GM13977 (cell line): ENCODE measurements around the gene ZNF714.

Source experiments
- DNase-seq: peaks from one replicate; pipeline ENCODE4 v3.0.0; 2012; ENCODE audit warnings: low spot score
- in situ Hi-C: fragments of 300-500 bp; cut with MboI; formaldehyde crosslinking; loops from one replicate; pipeline ENCODE4 v1.12.0; 2022; ENCODE audit warnings: low sequenced_read_pairs, low pct_unique_long_range_greater_than_20kb, mixed read lengths, inconsistent platforms; ENCODE audit not compliant: unreplicated experiment
- TF ChIP-seq, protein P1 (sequence below): IDR thresholded peaks from 2 replicates; pipeline ENCODE4 v1.5.1; 2012; ENCODE audit warnings: mild to moderate bottlenecking, control low read depth; ENCODE audit not compliant: insufficient read depth; ENCODE audit errors: extremely low read depth, missing control alignments

Gene ZNF714

DNA sequence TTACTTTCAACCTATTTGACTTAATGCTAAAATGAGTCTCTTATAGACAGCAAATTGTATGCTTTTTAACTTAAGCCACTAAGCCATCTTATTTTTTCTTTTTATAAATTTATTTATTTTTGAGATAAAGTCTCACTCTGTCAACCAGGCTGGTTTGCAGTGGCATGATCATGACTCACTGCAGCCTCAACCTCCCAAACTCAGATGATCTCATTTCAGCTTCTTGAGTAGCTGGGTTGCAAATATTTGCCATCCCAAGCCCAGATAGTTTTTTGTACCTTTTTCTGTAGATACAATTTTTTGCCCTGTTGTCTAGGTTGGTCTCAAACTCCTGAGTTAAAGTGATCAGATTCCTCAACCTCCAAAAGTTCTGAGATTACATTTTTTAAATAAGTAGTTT is 27.1 kb downstream of the ZNF714 start:
- in situ Hi-C loops, result no loop called here
- TF ChIP-seq, protein P1, sequence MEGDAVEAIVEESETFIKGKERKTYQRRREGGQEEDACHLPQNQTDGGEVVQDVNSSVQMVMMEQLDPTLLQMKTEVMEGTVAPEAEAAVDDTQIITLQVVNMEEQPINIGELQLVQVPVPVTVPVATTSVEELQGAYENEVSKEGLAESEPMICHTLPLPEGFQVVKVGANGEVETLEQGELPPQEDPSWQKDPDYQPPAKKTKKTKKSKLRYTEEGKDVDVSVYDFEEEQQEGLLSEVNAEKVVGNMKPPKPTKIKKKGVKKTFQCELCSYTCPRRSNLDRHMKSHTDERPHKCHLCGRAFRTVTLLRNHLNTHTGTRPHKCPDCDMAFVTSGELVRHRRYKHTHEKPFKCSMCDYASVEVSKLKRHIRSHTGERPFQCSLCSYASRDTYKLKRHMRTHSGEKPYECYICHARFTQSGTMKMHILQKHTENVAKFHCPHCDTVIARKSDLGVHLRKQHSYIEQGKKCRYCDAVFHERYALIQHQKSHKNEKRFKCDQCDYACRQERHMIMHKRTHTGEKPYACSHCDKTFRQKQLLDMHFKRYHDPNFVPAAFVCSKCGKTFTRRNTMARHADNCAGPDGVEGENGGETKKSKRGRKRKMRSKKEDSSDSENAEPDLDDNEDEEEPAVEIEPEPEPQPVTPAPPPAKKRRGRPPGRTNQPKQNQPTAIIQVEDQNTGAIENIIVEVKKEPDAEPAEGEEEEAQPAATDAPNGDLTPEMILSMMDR, result no peak

DNA sequence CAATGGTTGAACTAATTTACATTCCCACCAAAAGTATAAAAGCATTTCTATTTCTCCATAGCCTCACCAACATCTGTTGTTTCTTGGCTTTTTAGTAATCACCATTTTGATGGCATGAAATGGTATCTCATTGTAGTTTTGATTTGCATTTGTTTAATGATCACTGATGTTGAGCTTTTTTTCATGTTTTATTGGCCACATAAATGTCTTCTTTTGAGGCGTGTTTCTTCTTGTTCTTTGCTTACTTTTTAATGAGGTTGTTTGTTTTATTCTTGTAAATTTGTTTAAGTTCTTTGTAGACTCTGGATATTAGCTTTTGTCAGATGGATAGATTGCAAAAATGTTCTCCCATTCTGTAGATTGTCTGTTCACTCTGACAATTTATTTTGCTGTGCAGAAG is 28.2 kb downstream of the ZNF714 start:
- DNase-seq, result no peak
- in situ Hi-C loops, result no loop called here
- TF ChIP-seq, protein P1, result no peak

More for the DNA sequence above, 27.1 kb downstream of the ZNF714 start:
- DNase-seq, result no peak

DNA sequence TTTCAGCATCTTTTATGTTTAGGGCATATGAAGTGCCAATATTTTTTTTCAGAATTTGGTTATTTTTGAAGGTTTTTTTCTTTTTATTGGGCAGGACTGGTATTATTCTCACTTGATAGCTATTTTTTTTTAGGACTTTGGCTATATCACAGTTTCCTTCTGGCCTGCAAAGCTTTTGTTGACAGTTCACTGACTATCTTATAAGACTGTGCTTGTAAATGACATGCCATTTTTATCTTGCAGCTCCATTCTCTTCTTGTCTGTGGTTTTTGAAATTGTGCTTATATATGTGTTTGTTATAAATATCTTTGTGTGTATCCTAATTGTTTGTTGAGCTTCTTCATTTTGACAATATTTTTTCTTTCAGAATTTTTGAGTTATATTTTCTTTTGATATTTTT is 33.4 kb downstream of the ZNF714 start:
- TF ChIP-seq, protein P1, result no peak
- DNase-seq, result no peak
- in situ Hi-C loops, result no loop called here

DNA sequence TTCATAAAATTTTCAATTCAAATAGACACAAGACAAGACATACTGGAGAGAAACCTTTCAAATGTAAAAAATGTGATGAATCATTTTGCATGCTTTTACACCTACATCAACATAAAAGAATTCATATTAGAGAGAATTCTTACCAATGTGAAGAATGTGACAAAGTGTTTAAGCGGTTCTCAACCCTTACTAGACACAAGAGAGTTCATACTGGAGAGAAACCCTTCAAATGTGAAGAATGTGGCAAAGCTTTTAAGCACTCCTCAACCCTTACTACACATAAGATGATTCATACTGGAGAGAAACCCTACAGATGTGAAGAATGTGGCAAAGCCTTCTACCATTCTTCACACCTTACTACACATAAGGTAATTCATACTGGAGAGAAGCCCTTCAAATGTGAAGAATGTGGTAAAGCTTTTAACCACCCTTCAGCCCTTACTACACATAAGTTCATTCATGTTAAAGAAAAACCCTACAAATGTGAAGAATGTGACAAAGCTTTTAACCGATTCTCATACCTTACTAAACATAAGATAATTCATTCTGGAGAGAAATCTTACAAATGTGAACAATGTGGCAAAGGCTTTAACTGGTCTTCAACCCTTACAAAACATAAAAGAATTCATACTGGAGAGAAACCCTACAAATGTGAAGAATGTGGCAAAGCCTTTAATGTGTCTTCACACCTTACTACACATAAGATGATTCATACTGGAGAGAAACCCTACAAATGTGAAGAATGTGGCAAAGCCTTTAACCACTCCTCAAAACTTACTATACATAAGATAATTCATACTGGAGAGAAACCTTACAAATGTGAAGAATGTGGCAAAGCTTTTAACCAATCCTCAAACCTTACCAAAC is 35.3 kb downstream of the ZNF714 start:
- no peak for DNase-seq
- TF ChIP-seq, protein P1, result no peak
- in situ Hi-C loops, result no loop called here

DNA sequence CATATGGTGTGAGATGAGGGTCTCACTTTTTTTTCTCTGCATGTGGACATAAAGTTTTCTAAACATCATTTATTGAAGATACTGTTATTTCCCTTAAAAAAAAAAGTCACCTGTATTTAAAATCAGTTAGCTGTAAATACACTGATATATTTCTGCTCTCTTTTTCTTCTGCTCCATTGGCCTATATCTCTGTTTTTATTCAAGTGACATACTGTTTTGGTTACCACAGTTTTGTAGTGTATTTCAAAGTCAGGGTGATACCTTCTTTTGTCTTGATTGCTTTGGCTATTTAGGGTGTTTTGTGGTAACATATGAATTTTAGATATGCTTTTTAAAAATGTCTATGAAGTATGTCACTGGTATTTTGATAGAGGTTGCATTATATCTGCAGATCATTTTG is 44.1 kb downstream of the ZNF714 start:
- TF ChIP-seq, protein P1, result no peak
- in situ Hi-C loops, result no loop called here

DNA sequence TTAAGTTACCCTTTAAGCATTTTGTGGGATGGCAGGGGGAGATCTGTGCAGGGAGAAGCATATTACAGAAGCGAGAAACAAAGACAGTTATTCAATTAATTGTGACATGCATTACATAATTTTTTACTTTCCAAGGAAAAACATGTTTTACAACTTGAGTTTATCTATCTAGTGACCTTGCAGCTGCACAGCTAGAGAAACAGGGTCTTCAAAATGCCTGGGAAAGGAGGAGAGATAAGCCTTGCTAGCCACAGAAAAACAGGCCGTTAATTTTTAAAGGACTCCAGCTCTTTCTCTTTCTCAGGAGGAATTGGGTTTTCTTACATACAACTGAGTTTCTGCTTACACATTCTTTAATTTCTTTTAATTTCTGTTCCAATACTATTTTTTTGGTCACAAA is 45.0 kb downstream of the ZNF714 start:
- no peak for DNase-seq
- in situ Hi-C loops, result no loop called here
- TF ChIP-seq, protein P1, result no peak

More for the DNA sequence above, 44.1 kb downstream of the ZNF714 start:
- no peak for DNase-seq

DNA sequence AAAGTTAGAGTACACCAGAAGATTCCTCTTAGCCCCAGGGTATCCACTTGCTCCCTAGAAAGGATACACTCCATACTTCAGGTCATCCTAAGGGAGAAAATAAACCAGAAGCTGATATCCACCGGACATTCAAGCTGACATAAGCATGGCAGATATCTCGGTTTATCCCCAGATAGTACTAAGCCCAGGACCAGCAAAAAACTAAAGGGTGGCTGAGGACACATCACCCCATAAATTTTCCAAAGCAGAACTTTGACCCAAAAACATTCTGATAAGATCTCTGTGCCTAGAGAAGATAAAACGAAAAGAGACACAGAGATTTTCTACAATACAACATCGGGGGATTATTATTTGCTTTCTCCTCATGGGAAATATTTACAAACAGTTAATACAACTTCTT is 45.9 kb downstream of the ZNF714 start:
- no peak for DNase-seq
- TF ChIP-seq, protein P1, result no peak
- in situ Hi-C loops, result no loop called here
